A549 (cell line): ENCODE data around the gene ATP11A. TPM values are rescaled to one million over a fixed set of nuclear protein-coding genes. Genes with fewer than 3 reads are reported as not detected.
A peak's percentile ranks its signal among the peaks of the same experiment; 100 is the strongest.

Source experiments
- ATAC-seq, 2 experiments: fragments of 200-7000 bp in 1 of 2; fragments of >200 bp in 1 of 2; cut with Nextera tagmentation in 1 of 2; cut with Tn5 transposase in 1 of 2; 3 replicates each; pipeline versions ENCODE4 v1.8.0 to v1.9.1; 2018 to 2020; ENCODE audit warnings: mild to moderate bottlenecking in 1 of 2, moderate library complexity in 1 of 2
- CTCF ChIA-PET: fragments of 300-600 bp; sonication (Branson Sonifier 250); formaldehyde crosslinking; extraction: SDS; loops from one replicate; lab custom pipeline; 2021; ENCODE audit warnings: antibody characterized with exemption, inconsistent platforms; lab: Yijun Ruan, JAX
- POLR2A ChIA-PET: fragments of 350-600 bp; formaldehyde crosslinking; extraction: SDS; loops from one replicate; lab custom pipeline; 2021; ENCODE audit warnings: antibody characterized with exemption, inconsistent platforms; lab: Yijun Ruan, JAX
- DNase-seq, 2 experiments: peaks; one replicate each; pipeline versions ENCODE4 v3.0.0 to v3.0.0-alpha.2; 2011 to 2016; ENCODE audit warnings: low read depth in 1 of 2, low spot score in 1 of 2
- FAIRE-seq: peaks from 2 replicates; lab custom pipeline; 2011; peaks lifted over from hg19 to GRCh38; lab: Jason Lieb, UNC
- H3K27ac ChIP-seq, 2 experiments: fragments of >200 bp; sonication (Bioruptor Twin); formaldehyde crosslinking; 3 replicates each; pipeline ENCODE4 v1.5.1; 2016 to 2017
- H3K4me1 ChIP-seq: fragments of >200 bp; sonication (Bioruptor Twin); formaldehyde crosslinking; 3 replicates; pipeline ENCODE4 v1.6.1; 2016
- H3K4me2 ChIP-seq: fragments of >200 bp; sonication (Bioruptor Twin); formaldehyde crosslinking; 3 replicates; pipeline ENCODE4 v1.6.1; 2016
- H3K4me3 ChIP-seq: fragments of >200 bp; sonication (Bioruptor Twin); formaldehyde crosslinking; 3 replicates; pipeline ENCODE4 v1.5.1; 2016
- H3K9me3 ChIP-seq: fragments of >200 bp; sonication (Bioruptor Twin); formaldehyde crosslinking; 3 replicates; pipeline ENCODE4 v1.6.1; 2016
- CHD2 ChIP-seq: fragments of 150-350 bp; IDR thresholded peaks from 2 replicates; pipeline ENCODE4 v1.6.1; 2014; ENCODE audit warnings: low read length; ENCODE audit not compliant: partially characterized antibody
- EHMT2 ChIP-seq: fragments of 200-600 bp; sonication (generic); IDR thresholded peaks from 2 replicates; pipeline ENCODE4 v1.6.1; 2016; ENCODE audit warnings: antibody characterized with exemption, low read depth, mild to moderate bottlenecking, moderate library complexity
- FOSB ChIP-seq: fragments of 250-450 bp; sonication (Bioruptor Pico); IDR thresholded peaks from 2 replicates; pipeline ENCODE4 v1.5.0; 2020; ENCODE audit warnings: mild to moderate bottlenecking, moderate library complexity
- HEYL ChIP-seq: fragments of 250-450 bp; sonication (Bioruptor Pico); IDR thresholded peaks from 2 replicates; pipeline ENCODE4 v1.8.0; 2021; ENCODE audit warnings: mild to moderate bottlenecking, moderate library complexity
- HOXB13 ChIP-seq: fragments of 250-450 bp; sonication (Bioruptor Pico); IDR thresholded peaks from 2 replicates; pipeline ENCODE4 v1.5.0; 2020; ENCODE audit warnings: low read depth, mild to moderate bottlenecking, moderate library complexity
- JUN ChIP-seq, 2 experiments: fragments of >200 bp; sonication (Bioruptor Twin); formaldehyde crosslinking; IDR thresholded peaks; 2 replicates in 1 of 2; 3 replicates in 1 of 2; pipeline ENCODE4 v1.6.1; 2016 to 2017
- KDM1A ChIP-seq: fragments of 200-600 bp; sonication (generic); IDR thresholded peaks from 2 replicates; pipeline ENCODE4 v1.6.1; 2016; ENCODE audit warnings: low read depth, mild to moderate bottlenecking
- KDM5A ChIP-seq: fragments of 200-600 bp; sonication (generic); IDR thresholded peaks from 2 replicates; pipeline ENCODE4 v1.6.1; 2016; ENCODE audit warnings: antibody characterized with exemption, mild to moderate bottlenecking
- MAZ ChIP-seq: fragments of 150-350 bp; IDR thresholded peaks from 2 replicates; pipeline ENCODE4 v1.6.1; 2014; ENCODE audit warnings: antibody characterized with exemption, low read depth, low read length, borderline replicate concordance
- PHF8 ChIP-seq: fragments of 200-600 bp; sonication (generic); IDR thresholded peaks from 2 replicates; pipeline ENCODE4 v1.6.1; 2016; ENCODE audit warnings: low read depth, mild to moderate bottlenecking, antibody characterized with exemption, moderate library complexity, borderline replicate concordance
- RAD21 ChIP-seq, 2 experiments: fragments of >200 bp in 1 of 2; sonication (Bioruptor Twin) in 1 of 2; formaldehyde crosslinking in 1 of 2; IDR thresholded peaks in 1 of 2; conservative IDR thresholded peaks in 1 of 2; 2 replicates in 1 of 2; 3 replicates in 1 of 2; pipeline ENCODE4 v1.6.1; 2012 to 2018; ENCODE audit warnings: inconsistent platforms in 1 of 2
- RARB ChIP-seq: fragments of 250-450 bp; sonication (Bioruptor Pico); IDR thresholded peaks from 2 replicates; pipeline ENCODE4 v1.8.0; 2021; ENCODE audit warnings: mild to moderate bottlenecking, moderate library complexity
- RFX5 ChIP-seq: fragments of 450-650 bp; IDR thresholded peaks from 2 replicates; pipeline ENCODE4 v1.7.1; 2014; ENCODE audit warnings: antibody characterized with exemption, mild to moderate bottlenecking, moderate library complexity
- TFCP2L1 ChIP-seq: fragments of 250-450 bp; sonication (Bioruptor Pico); IDR thresholded peaks from 2 replicates; pipeline ENCODE4 v1.5.0; 2021; ENCODE audit warnings: mild to moderate bottlenecking
- TP53 ChIP-seq: fragments of 250-450 bp; sonication (Bioruptor Pico); IDR thresholded peaks from 2 replicates; pipeline ENCODE4 v1.5.0; 2021; ENCODE audit warnings: mild to moderate bottlenecking, moderate library complexity
- WGBS: methylation state at CpG from one replicate; pipeline ENCODE4 v1.1.6; 2017; ENCODE audit errors: missing lambda C conversion rate; 5-methylcytosine and 5-hydroxymethylcytosine counted together
- polyA plus RNA-seq, 4 experiments: library from polyadenylated mRNA; depleted of rRNA in 3 of 4; stranded (reverse); fragments of >200 nt; fragmentation: RNase III in 1 of 4; extraction: RNeasy Plus Mini Kit Qiagen cat#74134 plus additional on column Dnase treatment in 1 of 4; gene quantifications; 2 replicates in 3 of 4; 3 replicates in 1 of 4; pipeline ENCODE4 v1.2.3, GENCODE V29; 2011 to 2017
- TF ChIP-seq, protein P1 (sequence below): IDR thresholded peaks from 2 replicates; pipeline ENCODE4 v1.6.1; 2012
- TF ChIP-seq, protein P2 (sequence below): IDR thresholded peaks from 2 replicates; pipeline ENCODE4 v1.6.1; 2012; ENCODE audit warnings: low read depth, borderline replicate concordance
- TF ChIP-seq, protein P3 (sequence below): fragments of >200 bp; sonication (Bioruptor Twin); formaldehyde crosslinking; IDR thresholded peaks from 3 replicates; pipeline ENCODE4 v1.5.1; 2016
- TF ChIP-seq, protein P4 (sequence below): fragments of 150-350 bp; IDR thresholded peaks from 2 replicates; pipeline ENCODE4 v1.6.1; 2014; ENCODE audit warnings: low read depth, mild to moderate bottlenecking, low read length
- TF ChIP-seq, protein P5 (sequence below): fragments of >200 bp; sonication (Bioruptor Twin); formaldehyde crosslinking; IDR thresholded peaks from 3 replicates; pipeline ENCODE4 v1.6.1; 2016

Gene ATP11A
- polyA plus RNA-seq, 2 of the 4 experiments (the other 2 are of a cell fraction): 4.1 to 8.0 TPM

DNA sequence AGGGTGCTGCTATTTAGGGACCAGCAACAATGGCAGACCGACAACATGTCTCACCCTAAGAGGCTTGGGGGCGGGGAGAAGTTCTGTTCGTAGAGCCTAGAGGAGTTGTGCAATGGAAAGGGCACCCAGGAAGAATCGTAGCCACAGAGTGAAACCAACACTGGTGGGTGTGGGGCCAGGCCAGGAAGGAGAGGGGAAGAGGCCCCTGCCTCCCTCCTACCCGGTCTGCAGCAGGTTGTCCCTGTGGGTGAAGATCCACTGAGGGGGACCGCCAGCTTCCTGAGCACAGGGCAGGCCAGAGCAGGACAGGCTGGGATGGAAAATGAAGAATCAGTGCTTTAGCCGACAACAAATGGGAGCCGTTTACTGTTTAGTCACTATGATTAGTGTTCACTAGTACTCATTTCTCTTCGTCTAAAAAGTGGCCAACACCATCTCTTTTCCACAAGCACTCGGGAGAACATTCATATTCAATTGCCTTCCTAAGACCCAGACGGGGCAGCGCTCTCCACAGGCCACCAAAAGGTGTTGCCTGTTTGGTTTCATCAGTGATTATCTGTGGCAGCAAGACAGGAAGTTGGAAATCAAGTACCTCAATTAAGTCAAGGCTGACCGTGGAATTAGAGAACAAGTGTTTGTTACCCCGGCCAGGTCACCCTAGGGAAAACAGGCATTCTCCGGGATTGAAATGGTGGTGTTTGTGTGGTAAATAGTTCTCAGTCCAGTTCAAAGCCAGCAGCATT is 1.1 kb upstream of the ATP11A start:
- 89% methylated on average over 14 of the region's 15 CpGs for WGBS
- ChIA-PET POLR2A (no interaction called here), CTCF (no interaction called here)
- H3K4me3 ChIP-seq: peak overlapping the region; percentile 96; the same call in 1 of the 3 replicates
- peaks cover 9% of the 10 kb centered on the region; the same call in 2 of the 3 replicates for H3K4me1 ChIP-seq
- H3K4me2 ChIP-seq: peak overlapping the region; percentile 84
- no peak for ATAC-seq
- no peak for FAIRE-seq
- peak overlapping the region in 1 of 2 experiments; percentile 92; a peak in 4 of 6 replicates for H3K27ac ChIP-seq
- no peak for TF ChIP-seq RAD21 (conservative IDR thresholded peaks at IDR 0.05 in 1 of 2, IDR thresholded peaks at IDR 0.05 in 1 of 2)
- TF ChIP-seq, protein P1, sequence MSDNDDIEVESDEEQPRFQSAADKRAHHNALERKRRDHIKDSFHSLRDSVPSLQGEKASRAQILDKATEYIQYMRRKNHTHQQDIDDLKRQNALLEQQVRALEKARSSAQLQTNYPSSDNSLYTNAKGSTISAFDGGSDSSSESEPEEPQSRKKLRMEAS: no peak
- H3K9me3 ChIP-seq: no peaks in the 10 kb centered on the region
- no peak for DNase-seq

DNA sequence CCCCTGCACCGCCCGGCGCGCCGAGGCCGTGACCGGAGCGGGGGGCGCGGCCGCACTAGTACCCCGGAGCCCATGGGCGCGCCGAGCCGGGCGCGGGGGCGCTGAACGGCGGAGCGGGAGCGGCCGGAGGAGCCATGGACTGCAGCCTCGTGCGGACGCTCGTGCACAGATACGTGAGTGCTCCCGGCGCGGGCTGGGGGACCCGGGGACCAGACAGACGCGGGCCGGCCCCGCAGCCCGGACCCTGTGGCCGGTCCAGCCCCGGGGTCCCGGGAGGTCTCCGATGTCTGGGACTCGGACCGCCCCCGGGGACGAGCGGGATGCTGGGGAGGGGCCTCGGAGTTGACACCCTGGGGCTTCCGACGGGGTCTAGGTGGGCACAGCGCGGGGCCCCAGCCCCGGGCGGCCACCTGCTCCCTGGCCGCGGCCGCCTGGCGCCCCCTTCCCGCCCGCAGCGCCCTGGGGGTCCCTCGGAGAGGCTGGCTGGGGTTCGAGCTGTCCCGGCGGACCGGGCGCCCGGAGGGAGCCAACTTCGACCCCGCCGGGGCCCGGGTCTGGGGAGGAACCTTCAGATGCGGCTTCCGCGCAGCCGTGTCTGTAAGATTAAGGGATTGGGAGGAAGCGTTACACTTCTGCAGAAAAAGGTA is 568 bp downstream of the ATP11A start:
- H3K4me2 ChIP-seq: peak overlapping the region; percentile 84
- CTCF ChIA-PET: no interaction called here
- ATAC-seq (peak; percentile 38 to 51), DNase-seq (peak in 1 of 2 experiments; percentile 33), FAIRE-seq (no peak)
- TF ChIP-seq, protein P1: peak; percentile 12; the same call in 1 of the 2 replicates
- TF ChIP-seq CHD2 (no peak), RARB (no peak), FOSB (CRISPR knock-in tag) (no peak), HOXB13 (no peak), KDM1A (no peak), TFCP2L1 (no peak), KDM5A (no peak), MAZ (no peak), PHF8 (peak; percentile 31; the same call in 1 of the 2 replicates)
- TF ChIP-seq, protein P2, sequence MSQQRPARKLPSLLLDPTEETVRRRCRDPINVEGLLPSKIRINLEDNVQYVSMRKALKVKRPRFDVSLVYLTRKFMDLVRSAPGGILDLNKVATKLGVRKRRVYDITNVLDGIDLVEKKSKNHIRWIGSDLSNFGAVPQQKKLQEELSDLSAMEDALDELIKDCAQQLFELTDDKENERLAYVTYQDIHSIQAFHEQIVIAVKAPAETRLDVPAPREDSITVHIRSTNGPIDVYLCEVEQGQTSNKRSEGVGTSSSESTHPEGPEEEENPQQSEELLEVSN: 0 out of 2 replicates have a peak, but pooled peaks have one; percentile 34
- TF ChIP-seq, protein P3, sequence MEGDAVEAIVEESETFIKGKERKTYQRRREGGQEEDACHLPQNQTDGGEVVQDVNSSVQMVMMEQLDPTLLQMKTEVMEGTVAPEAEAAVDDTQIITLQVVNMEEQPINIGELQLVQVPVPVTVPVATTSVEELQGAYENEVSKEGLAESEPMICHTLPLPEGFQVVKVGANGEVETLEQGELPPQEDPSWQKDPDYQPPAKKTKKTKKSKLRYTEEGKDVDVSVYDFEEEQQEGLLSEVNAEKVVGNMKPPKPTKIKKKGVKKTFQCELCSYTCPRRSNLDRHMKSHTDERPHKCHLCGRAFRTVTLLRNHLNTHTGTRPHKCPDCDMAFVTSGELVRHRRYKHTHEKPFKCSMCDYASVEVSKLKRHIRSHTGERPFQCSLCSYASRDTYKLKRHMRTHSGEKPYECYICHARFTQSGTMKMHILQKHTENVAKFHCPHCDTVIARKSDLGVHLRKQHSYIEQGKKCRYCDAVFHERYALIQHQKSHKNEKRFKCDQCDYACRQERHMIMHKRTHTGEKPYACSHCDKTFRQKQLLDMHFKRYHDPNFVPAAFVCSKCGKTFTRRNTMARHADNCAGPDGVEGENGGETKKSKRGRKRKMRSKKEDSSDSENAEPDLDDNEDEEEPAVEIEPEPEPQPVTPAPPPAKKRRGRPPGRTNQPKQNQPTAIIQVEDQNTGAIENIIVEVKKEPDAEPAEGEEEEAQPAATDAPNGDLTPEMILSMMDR: no peak
- TF ChIP-seq, protein P4, sequence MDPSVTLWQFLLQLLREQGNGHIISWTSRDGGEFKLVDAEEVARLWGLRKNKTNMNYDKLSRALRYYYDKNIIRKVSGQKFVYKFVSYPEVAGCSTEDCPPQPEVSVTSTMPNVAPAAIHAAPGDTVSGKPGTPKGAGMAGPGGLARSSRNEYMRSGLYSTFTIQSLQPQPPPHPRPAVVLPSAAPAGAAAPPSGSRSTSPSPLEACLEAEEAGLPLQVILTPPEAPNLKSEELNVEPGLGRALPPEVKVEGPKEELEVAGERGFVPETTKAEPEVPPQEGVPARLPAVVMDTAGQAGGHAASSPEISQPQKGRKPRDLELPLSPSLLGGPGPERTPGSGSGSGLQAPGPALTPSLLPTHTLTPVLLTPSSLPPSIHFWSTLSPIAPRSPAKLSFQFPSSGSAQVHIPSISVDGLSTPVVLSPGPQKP: no peak
- peak overlapping the region; percentile 87 to 92 for H3K27ac ChIP-seq
- 0% methylated on average over 1 of the region's 77 CpGs for WGBS
- POLR2A ChIA-PET: no interaction called here
- H3K4me3 ChIP-seq: peak overlapping the region; percentile 96
- peaks cover 9% of the 10 kb centered on the region; the same call in 2 of the 3 replicates for H3K4me1 ChIP-seq
- no peaks in the 10 kb centered on the region for H3K9me3 ChIP-seq

DNA sequence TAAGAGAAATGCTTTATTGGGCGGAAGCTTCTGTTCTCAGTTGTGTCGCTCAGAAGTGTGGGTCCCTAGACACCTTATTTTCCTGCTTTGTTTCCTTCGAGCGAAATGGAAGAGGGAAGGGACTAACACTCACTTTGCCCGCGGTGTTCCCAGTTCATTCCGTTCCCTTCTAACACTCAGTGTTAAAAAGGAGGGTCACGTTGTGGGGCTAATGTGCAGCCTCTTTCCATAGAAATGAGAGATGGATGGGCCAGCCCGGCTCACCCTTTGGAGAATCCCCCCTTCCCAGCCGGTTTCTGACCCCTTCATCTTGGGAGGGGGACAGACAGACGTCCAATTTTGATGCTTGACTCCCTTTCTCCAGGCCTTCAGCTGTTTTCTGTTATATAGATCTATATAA is 2.3 kb downstream of the ATP11A start:
- peak overlapping the region; percentile 96; the same call in 1 of the 3 replicates for H3K4me3 ChIP-seq
- no peak overlapping the region; a peak in 1 of 6 replicates for H3K27ac ChIP-seq

More for the DNA sequence above, 2.3 kb downstream of the ATP11A start:
- no peak for ATAC-seq
- no peak for FAIRE-seq
- no peaks in the 10 kb centered on the region for H3K9me3 ChIP-seq
- DNase-seq: no peak
- ChIA-PET CTCF (no interaction called here), POLR2A (no interaction called here)
- WGBS: 83% methylated on average over 11 of the region's 11 CpGs
- no peak for TF ChIP-seq RFX5
- TF ChIP-seq KDM5A: no peak
- TF ChIP-seq, protein P5, sequence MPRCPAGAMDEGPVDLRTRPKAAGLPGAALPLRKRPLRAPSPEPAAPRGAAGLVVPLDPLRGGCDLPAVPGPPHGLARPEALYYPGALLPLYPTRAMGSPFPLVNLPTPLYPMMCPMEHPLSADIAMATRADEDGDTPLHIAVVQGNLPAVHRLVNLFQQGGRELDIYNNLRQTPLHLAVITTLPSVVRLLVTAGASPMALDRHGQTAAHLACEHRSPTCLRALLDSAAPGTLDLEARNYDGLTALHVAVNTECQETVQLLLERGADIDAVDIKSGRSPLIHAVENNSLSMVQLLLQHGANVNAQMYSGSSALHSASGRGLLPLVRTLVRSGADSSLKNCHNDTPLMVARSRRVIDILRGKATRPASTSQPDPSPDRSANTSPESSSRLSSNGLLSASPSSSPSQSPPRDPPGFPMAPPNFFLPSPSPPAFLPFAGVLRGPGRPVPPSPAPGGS: no peak
- TF ChIP-seq JUN (IDR thresholded peaks at IDR 0.05): no peak
- TF ChIP-seq, protein P4: no peak
- no peak for TF ChIP-seq HEYL
- no peak for TF ChIP-seq EHMT2
- TF ChIP-seq TP53 (CRISPR knock-in tag): no peak
- H3K4me2 ChIP-seq: peak overlapping the region; percentile 84
- H3K4me1 ChIP-seq: peaks cover 9% of the 10 kb centered on the region; the same call in 2 of the 3 replicates
